Activated T-helper 1 cell treated with anti-CD3 and anti-CD28 coated beads, Interleukin-2, amount 50 U/mL, for 16 hours (primary cell): ENCODE results near the gene CYSTM1.
A peak's percentile ranks its signal among the peaks of the same experiment; 100 is the strongest.

Experiments
- DNase-seq, 2 donors: peaks; one replicate each; pipeline ENCODE4 v3.0.0-alpha.2; 2020; ENCODE audit warnings: low read depth in 1 of 2, low spot score in 1 of 2

Gene CYSTM1, protein sequence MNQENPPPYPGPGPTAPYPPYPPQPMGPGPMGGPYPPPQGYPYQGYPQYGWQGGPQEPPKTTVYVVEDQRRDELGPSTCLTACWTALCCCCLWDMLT

DNA sequence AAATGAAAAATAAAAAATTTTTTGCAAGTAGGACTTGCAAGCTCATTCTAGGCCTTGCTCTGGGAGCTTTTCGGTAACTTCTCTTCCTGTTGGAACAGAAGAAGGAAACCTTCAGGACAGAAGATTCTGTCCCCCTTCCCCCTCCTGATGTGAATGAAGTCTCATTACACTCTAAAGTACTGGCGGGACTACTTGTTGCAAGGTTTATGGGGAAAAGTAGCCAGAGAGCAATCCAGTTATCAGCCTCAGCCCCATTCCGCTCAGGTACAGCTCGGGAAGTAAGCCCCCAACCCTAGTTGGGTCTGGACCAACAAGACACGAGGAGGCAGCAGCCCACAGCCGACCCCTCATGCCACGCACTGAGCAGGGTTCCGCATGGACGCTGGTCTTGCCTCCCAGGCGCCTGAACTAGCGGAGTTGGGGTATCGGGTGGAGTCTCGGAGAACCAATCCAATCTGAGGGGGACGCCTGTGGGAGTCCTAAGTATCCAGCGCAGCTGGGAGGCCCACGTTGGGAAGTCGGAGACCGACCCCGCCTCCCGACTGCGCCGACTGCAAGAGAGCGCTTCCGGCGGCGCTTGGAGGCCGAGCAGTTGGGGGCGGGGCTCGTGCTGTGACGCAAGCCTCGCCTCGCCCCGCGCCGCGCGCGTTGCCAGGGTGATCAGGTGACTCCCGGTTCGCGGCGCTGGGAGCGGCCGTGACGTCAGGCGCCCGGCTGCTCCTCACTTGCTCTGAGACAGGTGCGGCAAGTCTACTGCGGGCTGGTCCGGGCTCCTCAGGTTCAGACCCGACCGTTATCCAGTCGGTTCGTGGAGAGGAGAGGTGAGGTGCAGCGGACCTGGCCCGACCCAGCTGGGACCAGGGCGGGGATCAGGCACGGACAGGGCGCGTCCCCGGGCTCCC lies at the start of gene CYSTM1:
Gene CYSTM1 (plus strand): TSS at position 724 of the 902 bp plus-strand sequence. CDS start 19,278 bp downstream, outside the sequence.
- DNase-seq: peak; percentile 85 to 93

DNA sequence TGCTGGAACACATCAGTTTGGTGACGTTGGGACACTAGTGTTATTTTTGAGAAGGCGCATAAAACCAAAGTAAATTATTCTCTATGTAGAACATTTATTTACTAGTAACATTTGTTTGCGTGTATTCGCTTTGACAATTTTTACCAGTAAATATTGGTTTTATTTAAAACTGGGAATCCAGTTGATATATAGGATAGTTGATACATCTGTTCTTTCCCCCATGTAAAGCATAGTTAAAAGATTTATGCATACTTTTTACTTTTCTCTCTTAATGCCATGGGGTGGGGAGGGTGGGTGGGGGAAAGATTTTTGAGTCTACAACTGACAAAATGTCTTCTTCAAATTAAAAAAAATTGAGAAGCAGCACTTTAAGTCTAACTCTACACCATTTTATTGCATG lies 49.4 kb upstream of the CYSTM1 start, which contains the start of gene IGIP:
Gene IGIP (plus strand): TSS at position 301 of the 400 bp plus-strand sequence. CDS start 2,540 bp downstream, outside the sequence.
- DNase-seq: no peak

DNA sequence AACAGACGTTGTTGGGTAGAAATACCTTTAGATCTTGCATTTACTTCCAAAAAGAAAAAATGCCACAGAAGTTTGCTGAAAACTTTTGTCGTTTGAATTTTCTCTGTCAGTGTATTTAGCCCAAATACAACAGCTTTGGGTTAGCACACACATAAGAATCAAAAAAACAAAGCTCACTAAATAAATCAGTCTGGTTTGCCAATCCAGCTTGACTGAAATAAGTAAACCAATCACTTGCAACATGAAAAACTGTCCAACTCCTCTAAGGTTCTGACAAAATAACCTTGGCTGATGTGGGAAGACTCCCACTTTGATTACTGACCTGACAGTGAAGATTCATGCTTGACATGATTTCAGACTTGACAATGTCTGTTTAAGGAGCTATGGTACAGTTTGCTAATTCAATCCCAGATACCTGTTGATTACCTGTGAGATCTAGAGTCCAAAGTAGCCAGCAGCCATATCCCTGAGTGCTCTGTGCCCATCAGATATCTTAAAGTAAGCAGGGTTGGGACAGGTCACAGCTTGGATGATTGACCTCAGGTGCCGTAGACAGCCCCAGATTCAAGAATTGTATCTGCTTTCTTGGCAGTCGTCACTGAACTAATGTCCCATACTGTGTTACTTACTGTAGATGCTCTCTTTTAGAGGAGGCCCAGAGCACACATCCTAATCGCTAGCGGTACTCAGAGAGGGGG lies 48.5 kb upstream of the CYSTM1 start:
- no peak for DNase-seq

DNA sequence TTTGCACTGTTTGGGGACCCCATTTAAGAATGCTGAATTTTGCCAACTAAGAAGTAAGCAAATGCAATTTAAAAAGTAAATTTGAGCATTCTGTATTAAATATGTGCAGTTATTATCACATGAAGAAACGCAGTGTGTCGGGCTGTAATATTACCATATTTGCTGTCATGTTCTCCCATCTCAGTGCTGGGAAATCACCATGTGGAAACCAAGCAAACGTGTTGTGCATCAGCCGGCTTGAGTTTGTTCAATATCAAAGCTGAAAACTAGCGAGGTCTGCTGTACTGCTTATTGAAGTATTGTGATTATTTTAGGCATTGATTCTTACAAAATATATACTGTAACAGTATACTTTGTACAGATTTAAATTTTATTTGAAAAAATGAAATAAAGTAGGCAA lies 46.6 kb upstream of the CYSTM1 start:
- no peak for DNase-seq

DNA sequence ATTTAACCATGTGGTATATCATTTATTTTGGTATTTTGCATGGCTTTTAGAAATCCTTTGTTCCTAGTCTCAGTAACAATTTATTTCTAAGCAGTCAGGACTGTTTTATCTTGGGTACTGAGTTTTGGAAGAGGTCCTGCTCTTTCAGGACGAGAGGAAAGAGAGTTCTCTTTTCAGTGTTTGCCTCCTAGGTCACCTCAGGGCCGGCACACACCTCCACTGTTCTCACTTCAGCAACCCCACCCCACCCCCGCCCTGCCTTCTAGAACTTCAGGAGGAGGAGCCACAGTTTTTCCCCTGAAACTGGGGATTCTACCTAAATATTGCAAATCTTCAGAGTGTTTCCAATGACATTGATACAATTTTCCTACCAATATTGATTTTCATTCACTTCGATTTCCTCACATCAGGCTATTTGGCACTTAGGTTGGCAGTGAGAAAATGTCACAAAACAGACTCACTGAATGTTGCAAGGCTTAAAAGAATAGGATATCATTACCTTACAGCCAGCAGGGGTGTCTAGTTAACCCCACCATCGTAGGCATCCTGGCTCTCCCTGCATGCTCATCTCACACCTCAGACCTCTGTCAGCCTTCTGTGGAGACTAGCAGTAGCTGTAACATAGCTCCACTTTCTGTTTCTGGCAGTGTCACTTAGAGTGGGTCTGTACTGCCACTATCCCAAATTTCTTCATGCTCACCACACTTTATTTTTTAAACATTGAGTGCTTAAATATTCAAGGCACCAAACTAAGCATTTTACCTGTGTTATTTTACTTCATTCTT lies 43.8 kb upstream of the CYSTM1 start:
- no peak for DNase-seq

DNA sequence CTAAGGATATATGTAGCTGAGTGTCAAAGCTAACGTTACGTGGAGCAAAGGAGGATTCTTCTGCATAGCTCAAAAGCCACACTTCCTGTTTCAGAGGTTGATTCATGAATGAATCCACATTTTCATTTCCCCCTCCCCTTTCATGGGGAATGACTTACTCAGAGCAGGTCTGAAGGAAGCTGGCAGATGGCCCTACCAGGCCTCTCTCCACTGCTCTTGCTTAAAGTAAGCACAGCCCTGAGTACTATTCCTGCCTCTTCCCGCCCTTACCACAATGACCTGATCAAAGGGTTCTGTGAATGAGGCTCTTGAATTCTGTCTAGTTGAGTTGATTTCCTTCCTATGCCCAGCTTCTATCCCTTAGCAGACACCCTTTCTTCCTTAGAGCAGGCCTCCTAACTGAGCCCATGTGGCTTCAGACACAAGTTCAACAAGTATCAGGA lies 43.0 kb upstream of the CYSTM1 start:
- no peak for DNase-seq

DNA sequence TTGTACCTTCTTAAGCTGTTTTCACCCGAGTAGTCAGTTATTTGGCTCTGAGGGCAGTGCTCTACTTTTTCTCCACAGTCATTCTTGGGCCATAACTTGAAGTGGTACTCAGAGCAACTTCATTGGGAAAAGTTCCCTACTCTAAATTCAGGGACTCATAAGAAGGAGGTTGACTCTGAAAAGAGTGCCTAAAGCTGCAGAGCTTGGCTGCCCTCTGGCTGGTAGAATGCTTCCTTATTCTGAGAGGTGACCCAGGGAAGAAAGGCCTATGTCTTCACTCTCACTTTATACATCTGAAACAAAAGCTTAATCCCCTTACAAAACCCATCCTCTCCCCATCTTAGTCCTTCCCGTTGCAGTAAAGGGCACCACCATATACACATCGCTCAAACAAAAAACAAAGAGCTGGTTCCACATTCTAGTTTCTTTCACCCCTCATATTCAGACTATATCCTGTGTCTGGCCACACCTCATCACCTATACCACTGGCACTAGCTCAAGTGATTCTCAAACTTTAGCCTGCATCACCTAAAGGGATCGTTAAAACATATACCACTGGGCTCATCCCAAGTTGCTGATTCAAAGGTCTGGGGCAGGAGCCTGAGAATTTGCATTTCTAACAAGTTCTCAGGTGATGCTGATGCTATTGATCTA lies 41.3 kb upstream of the CYSTM1 start:
- DNase-seq: no peak

DNA sequence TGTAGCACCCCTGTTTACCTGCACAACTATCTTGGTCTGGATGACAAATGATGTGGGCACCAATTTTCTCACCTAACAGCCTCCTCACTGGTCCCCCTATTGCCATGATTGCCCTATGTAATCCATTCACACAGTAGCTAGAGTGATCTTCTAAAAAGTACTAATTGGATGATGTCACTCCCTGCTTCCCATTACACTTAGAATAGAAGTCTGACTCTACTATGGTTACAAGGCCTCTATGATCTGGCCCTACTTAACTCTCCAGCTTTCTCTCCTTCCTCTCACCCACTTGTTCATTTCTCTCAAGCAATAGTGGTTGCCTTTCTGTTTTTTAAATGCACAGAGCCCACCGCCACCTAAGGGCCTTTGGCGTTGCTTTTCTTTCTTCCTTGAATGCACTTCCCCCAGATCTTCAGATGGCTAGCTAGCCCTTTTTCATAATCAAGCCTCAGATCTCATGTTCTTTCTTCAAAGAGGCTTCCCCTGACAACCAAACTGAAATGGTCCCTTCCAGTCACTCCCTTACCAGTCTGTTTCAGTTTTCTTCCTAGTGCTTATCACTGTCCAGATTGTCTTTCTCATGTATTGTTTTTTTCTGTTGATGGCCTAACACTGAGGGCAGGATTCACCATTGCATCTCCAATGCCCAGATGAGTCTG lies 40.6 kb upstream of the CYSTM1 start:
- no peak for DNase-seq

DNA sequence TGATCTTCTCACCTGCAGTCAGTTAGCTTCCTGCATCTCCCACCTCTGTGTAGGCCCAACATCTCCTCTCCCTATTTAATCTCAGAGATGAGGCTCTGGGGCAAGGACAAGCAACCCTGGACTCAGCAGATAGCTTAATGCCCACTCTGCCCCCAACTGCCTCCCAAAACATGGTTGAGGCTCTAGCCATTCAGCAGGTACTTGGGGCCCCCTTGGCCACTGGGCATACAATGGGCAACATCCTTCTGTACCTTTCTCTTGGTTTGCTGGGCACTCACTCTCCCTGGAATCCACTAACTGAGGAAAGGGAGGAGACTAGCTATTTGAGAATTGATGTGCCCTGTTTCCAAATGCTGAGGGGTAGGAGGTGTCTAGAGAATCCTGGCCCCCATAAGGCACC lies 39.9 kb upstream of the CYSTM1 start:
- no peak for DNase-seq

DNA sequence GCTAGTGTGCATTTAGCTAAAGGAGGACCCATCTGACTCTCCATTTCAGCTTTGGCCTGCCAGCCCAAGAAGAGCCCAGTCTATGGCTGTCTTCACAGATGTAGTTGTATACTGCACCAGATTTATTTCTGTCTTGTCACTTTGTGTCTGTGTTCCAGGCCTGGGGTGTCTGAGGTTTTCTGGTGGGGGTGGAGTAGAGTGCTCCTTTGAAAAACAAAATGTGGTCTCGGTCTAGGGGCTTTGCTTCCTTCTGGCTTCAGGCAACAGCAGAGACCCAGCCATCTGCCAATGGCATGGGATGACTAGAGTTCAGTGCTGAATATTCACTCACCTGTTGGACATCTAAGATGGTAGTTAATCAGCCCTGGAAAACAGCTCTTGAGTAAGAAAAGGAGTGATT lies 38.4 kb upstream of the CYSTM1 start:
- DNase-seq: no peak

DNA sequence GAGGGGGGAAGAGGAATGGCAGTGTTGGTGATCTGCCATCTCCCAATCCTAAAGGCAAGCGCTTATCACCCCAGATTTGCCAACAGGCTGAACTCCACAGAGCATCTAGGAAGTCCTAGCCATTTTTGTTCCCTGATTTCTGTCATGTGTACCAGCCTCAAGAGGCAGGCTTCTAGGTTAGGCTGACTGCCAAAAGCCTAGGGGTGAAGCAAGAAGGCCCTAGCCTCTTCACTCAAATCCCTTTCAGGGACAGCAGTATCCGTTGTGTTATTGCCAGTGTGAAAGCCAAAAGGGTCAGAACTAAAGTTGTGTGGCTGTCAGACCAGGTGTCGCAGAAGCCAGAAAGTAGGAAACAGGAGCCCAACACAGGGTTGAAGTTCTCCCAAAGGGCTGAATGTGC lies 34.6 kb upstream of the CYSTM1 start:
- no peak for DNase-seq

DNA sequence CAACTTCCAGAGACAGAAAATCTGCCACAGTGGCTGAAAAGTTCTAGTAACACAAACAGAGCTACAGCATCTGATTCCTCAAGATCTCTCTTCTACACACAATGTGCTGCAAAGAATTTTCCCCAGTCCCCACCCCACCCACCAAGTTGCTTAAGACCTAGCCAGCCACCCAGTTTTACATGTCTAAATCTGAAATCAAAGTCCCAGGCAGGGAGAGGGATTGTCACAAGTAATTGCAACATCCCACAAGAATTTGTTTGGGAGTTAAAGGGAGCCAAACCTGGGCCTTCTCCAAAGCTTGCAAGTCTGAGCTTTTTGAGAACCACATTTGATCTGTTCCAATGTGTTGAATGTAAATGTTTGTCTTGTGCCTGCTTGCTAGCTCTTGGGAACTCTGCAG lies 33.7 kb upstream of the CYSTM1 start:
- DNase-seq: no peak

DNA sequence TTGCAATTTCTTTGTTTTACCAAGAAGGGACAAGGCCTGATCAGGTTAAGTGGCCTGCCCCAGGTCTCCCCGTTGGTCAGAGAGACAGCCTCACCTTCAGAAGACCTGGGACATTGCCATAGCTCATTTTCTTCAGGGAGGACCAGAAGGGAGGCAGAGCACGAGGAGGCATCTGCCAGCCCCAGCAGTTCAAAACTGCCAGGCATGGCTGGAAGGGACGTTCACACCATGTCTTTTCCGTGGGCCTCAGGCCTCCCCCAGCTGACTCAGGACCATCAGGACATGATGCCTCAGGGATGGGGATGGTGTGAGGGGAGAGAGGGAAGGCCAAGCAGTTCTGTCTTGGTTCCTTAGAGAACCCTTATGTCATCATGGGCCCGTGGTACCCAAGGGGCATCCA lies 32.7 kb upstream of the CYSTM1 start:
- DNase-seq: no peak

DNA sequence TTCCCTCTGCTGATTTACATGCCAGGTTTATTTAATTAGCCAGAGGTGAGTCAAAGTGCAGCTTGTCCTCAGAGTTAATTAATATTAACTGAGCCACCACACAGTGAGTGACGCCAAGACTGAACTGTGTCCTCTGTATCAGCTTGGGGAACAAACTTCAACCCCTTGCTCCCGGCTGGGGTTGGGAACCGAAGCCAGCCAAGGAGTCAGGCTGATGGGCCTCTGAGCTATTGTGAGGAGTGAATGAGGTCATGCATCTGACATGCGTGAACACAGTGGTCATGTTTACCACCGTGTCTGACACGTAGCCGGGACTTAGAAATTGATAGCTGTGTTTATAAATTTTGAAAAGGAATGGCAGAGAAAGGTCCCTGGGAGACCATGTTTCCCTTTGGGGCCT lies 32.1 kb upstream of the CYSTM1 start:
- DNase-seq: no peak

DNA sequence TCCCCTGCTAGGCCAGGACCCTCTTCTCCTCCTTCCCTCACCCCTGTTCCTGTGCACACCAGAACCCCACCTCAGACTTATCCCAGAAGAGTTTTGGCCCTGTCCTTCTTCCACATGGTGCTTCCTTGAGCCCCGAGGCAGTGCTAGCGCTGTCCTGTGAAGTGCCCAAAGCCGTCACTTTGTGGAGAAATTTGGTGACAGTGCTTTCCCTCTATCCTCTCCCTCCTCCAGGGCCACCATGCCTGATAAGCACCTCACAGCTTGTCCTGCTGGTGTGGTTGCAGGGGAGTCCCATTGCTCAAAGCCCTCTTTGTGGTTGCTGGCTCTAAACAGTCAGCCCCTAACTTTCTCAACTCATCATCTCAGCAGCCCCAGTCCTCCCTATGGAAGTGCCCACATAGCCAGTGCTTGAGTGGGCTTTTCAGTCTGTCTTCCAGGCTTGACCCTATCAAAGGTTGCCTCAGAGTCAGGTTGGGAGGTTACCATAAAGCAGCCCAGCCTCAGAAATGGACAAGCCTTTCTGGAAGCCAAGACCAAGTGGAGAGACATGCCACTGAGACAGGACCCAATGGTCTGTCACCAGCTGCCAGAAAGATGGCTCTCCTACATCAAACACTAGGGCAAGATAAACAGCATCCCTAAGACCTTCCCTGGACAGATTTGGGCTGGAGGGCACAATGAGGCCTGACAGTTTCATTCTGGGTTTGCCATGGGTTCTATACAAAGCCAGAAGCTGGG lies 31.3 kb upstream of the CYSTM1 start:
- DNase-seq: no peak

DNA sequence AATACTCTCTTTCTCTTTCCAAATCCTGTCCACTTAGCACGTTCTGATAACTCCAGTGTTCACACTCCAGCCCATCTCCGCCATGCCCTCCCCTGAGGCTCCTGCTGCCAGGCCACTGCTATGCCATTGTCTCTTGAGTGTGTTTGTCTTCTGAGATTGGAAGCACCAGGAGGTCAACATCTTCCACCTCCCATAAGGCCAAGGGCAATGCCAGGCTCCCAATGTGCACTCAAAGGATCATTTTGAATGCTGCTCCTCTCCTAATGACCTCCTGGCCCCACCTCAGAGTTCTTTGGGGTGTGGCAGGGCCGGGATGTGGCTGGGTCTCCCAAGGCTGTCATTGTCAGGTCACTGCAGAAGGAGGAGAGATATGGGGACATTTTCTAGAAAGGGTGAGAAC lies 29.7 kb upstream of the CYSTM1 start:
- DNase-seq: no peak

DNA sequence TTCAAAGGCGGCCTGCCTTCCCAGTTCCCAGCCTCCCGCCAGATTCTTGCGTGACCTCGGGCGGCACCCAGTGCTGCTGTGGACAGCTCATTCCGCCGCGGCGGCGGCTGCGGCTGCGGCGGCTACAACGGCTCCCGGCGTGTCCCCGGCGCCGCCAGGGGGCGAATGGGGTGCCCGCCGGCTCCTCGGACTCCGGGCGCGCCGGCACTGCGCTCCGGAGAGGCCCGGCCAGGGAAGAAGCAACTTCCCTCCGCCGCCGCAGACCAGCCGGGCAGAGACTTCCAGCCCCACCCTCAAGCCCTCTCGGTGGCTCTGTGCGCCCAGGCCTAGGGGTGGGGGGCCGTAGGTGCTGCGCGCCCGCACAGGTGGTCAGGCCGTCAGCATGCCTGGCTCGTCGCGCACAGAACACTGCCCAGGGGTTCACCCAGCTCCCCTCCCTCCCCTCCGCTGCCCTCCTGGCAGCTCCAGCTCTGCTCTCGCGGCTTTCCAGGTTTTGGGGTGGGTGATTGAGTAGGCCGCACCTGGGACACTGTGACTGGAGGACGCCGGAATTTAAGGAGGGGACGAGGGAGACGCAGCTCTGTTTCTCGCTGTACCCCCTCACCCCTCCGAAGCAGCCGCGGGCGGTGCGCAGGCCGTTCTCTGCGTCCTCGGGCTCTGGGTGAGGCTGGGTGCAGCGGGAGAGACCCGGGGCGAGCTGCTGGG lies 29.0 kb upstream of the CYSTM1 start:
- DNase-seq: peak in 1 of 2 donors; percentile 29

DNA sequence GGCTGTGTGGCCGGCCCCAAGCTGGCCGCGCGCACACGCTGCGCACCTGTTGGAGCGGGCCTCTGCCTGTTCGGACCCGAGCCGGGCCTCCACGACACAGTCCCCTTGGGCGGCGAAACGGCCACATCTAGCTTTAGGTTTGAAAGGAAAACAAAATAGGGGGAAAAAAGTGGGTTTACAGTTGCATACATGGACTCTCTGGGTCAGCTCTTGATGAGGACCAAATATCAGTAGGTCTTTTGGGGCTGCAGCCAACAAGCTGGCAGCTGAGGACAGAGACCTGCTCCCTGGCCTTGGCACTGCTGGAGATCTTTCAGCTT lies 28.5 kb upstream of the CYSTM1 start:
- DNase-seq: no peak

DNA sequence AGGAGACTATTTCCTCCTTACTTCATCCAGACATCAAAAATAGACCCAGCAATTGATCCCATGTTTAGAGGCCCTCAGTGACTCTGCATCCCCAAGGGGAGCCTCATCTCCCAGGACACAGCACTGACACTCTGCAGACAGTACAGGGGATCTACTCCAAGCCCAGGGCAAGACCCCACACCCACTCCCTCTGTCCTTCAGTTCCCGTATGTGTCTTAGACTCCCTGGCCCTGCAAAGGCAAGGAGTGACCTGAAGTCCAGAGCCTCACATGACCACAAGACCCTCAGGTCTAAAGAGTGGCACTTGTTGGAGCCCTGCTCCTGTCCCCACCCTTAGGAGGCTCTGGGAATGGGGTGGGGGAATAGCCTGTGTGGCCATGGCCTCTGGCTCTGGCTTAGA lies 27.5 kb upstream of the CYSTM1 start:
- DNase-seq: no peak
